Measurements from ENCODE around the gene TNFAIP3.

DNA sequence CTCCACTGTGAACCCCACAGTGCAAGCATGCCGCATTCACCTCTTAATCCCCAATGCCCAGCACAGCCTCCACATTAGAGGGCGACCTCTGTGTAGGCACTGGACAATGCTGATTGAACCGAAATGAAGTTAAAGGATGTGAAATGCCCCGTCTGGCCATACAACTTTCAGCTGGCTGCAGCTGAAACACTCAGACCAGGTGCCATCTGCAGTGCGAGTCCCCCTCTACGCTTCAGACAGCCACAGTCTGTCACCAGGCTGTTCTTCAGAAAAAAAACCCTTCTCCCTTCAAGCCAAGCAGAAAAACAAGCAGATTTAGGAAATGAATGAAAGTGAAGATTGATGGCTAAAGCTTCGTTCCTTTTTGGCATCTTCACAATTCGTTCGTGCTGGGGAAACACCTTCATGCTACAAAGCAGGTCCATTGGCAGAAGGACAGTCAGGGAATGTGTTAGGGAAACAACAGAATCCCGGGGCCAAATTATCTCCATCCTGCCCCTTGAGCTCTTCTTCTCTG is 44.7 kb downstream of the TNFAIP3 start:
- TF ChIP-seq, protein P1, sequence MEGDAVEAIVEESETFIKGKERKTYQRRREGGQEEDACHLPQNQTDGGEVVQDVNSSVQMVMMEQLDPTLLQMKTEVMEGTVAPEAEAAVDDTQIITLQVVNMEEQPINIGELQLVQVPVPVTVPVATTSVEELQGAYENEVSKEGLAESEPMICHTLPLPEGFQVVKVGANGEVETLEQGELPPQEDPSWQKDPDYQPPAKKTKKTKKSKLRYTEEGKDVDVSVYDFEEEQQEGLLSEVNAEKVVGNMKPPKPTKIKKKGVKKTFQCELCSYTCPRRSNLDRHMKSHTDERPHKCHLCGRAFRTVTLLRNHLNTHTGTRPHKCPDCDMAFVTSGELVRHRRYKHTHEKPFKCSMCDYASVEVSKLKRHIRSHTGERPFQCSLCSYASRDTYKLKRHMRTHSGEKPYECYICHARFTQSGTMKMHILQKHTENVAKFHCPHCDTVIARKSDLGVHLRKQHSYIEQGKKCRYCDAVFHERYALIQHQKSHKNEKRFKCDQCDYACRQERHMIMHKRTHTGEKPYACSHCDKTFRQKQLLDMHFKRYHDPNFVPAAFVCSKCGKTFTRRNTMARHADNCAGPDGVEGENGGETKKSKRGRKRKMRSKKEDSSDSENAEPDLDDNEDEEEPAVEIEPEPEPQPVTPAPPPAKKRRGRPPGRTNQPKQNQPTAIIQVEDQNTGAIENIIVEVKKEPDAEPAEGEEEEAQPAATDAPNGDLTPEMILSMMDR (conservative IDR thresholded peaks at IDR 0.05): no peak
- no peak for TF ChIP-seq ZFX (IDR thresholded peaks at IDR 0.05)
